Measurements from ENCODE around the gene KLHL40.

Gene KLHL40

DNA sequence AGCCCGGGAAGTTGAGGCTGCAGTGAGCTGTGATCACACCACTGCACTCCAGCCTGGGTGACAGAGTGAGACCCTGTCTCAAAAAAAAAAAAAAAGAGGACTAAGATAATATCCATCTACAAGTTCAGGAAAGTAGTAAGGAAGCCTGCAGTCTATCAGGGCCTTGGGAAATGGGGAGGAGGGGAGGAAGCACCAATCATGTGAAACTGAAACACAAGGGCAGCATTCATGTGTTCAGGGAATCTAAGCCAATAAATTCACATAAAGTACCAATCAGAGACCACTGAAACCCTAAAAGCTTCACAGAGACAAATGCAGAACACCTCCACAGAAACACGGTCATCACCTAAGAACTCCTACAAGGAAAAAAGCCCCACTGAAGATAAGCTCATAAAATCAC is 40.1 kb downstream of the KLHL40 start:
- no peak for DNase-seq (ENCODE audit: low read depth)

DNA sequence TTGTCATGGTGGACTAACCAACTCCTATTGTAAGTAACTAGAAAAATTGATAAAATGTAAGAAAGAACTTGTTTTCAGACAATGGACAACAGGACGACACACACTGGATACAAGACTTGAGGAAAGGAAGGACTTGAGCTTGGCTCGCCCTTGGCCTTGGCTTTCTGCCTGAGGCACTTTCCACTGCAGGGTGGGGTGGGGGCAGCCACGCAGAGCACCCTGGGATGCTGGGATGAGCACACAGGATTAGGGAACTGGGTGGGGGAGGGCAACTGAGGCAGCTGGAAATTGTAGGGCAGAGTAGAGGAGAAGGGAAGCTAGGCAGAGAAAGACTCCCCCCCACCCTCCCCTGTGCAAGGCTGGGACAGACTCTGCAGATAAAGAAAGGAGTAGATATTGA is 42.7 kb downstream of the KLHL40 start:
- no peak for DNase-seq (ENCODE audit: low read depth)

DNA sequence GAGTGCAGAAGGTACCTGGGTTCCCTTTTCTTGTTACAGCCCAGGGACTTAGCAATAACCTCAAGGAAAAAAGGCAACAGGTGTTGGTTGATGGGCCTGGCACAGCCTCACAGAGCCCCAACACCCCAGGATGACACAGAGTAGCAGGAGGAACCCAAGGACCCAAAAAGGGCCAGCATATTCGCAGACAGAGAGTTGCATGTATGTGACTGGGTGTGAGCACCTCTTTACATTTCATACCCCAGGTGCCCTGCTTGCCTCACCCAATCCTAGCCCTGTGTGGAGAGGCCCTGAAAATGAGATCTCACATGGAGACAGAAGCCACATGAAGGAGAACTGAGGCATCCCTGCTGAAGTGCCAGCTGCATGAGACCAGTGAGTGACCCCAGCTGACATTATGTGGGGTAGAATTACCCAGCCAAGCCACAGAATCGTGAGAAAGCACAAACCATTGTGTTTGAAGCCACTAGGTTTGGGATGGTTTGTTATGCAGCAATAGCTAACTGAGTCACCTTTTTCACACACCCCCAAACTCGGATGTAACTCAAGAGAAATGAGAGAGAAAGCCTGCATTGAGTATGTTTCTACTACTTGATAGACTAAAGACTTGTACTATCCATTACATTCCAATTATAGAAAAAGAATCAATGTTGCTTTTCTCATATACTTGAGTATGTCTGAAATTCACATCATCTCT is 43.5 kb downstream of the KLHL40 start:
- no peak for DNase-seq (ENCODE audit: low read depth)

DNA sequence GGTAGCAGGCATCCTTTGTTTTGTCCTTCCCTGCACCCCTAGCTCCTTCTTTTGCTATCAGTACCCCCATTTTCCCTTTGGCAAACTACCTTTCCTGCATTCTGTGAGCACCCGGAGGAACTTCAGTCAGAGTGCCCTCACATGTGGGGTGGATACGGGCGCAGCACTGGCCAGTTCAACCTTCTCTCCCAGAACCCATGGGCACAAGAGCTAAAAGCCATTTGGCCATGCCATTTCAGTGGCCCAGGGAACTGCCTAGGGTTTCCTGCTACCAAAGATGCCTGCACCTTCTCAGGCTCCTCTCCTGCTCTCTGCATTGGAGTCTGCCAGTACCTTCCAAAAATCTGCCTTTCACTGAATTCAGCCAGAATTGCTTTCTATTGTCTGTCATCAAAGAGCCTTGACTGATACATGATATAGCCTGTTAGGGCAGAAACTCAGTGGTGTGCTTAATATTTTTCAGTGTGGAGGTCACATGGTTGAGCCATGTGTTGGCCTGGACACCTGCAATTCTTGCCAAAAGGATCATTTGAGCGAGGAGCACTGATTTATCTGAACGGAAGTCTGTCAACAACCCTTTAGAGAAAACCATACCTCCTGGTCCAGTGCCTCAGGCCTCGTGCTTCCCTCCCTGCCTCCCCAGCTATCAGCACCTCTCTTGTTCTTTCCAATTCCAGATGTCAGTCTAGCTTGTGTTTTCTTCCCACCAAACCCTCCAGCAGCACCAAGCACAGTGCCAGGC is 44.2 kb downstream of the KLHL40 start:
- no peak for DNase-seq (ENCODE audit: low read depth)

DNA sequence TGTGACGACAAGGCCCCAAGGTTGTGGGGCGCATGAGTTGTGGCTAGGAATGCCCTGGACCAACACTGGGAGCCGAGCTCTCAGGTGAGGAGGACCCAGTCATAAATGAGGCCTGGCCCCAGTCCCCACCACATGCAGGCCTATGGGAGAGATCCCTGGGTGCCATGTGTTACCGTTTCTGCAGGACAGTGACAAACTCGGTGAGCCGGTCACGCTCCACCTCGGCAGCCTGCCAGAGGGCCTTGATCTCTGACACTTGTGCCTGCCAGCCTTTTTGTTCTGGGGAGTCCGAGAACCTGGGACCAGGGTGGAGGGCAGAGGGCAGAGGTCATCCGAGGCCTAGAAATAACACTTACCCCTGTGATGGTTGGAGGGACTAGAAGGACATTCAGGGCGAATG is 45.0 kb downstream of the KLHL40 start:
- DNase-seq (ENCODE audit: low read depth): no peak

DNA sequence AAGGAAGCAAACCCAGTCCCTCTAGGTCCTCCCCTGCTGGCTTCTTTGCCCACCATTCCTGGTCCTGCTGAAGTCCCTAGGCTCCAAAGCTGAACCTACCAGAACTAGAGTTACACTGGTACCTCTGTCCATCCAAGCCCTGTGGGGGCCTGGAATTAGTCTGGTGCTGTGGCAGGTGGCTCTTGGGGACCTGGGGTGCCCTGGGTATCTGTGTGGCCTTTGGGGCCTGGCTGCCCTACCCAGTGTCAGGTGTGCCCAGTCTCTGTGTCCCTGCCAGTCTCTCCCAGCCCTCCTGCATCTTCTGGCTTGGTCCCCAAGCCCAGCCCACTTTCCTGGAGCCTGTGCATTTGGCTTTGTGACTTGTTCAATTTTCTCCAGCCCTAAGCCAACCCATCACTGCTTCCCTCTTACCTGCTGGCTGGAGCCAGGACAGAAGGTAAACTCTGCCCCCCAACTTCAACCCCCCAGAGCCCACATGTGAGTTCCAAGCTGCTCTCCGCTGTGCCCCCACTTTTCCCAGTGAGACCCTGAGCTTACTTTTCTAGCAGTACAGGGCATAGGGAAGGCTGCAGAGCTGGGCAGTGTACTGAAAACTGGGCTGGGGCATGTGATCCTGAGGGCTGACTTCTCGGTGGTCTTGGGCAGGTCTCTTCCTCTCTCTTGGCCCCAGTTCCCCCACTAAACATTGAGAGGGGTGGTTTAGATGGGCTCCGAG is 45.5 kb downstream of the KLHL40 start:
- DNase-seq (ENCODE audit: low read depth): no peak

DNA sequence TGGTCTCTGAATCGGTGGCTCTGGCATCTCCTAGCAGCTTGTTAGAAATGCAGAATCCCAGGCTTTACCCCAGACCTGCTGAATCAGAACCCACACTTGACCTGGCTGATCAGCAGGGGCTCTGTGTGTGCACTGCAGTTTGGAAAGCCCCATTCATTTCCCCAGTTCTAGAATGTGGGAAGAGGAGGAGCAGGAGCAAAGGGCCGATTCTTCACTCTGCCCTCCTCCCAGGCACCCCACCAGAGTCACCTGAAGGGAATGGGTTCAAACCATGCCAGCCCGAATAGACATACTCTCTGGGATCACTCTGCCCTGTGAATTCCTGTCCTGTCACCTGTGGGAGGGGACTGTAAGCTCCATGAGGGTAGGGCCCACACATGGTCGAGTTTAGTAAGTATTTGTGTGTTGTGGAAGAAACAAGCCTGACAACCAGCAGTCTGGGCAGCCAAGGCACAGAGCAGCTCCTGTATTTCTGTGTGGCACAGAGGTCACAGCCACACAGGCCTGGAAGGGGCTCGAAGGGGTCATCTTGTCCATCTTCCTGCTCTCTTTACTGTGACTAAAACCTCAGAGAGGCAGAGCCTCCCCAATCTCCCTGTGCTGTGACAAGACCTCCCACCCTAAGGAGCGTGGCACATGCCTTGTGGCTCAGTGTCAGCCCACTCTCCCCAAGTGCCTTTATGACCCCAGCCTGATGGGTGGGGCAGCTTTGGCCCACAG is 46.3 kb downstream of the KLHL40 start:
- no peak for DNase-seq (ENCODE audit: low read depth)

DNA sequence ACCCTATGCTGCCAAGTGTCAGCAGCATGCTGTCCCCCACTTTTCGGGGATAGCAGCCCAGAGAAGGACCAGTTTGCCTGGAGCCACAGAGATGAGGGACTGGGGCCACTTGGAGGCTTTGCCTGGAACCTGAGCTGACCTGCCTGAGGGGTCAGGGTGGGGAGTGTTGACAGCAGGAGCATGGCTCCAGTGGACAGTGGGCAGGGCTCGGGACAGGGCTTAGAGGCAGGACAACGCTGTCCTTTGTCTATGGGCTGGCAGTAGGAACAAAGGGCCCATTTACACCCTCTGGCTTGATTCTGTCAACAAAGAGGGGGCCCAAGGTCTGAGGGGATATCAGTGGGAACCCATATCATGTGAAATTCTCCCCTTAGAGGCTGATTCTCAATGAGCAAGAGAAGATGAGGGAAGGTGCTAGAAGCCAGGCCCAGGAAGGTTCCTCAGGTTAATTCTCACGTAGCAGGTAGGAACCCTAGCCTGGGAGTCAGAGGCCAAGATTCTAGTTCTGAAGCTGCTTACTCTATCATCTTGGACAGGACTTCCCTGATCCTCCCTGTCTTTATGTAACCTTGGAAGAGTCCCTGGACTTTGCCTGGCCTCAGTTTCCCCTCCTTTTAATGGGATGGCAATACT is 47.0 kb downstream of the KLHL40 start:
- DNase-seq (ENCODE audit: low read depth): no peak

DNA sequence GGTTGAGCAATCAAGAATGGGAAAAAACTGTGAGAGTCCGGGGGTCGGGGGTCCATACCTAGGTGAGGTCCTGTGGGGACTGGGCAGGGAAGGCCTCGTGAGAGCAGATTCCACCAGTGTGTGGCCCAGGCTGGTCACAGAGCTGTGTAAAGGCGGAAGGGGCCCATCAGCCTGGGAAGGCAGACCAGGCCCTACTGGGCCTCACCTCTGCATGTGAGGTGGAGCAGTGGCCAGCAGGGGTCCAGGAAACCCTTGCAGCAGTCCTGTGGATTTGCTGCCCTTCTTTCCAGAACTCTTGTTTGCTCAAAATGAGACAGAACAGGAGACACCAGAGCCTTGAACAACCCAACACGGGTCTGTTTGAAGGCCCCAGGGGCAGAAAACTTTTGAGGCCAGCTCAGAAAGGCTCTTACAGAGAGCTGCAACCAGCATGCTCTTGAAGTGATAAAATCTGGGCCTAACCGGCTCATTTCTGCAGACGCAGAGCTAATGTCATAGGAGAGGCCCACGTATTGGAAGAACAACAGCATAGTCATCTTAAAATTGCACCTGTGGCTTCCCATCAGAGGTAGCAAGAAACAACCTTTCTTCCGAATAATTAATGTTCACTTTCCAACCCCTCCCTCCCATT is 47.6 kb downstream of the KLHL40 start:
- DNase-seq (ENCODE audit: low read depth): no peak

DNA sequence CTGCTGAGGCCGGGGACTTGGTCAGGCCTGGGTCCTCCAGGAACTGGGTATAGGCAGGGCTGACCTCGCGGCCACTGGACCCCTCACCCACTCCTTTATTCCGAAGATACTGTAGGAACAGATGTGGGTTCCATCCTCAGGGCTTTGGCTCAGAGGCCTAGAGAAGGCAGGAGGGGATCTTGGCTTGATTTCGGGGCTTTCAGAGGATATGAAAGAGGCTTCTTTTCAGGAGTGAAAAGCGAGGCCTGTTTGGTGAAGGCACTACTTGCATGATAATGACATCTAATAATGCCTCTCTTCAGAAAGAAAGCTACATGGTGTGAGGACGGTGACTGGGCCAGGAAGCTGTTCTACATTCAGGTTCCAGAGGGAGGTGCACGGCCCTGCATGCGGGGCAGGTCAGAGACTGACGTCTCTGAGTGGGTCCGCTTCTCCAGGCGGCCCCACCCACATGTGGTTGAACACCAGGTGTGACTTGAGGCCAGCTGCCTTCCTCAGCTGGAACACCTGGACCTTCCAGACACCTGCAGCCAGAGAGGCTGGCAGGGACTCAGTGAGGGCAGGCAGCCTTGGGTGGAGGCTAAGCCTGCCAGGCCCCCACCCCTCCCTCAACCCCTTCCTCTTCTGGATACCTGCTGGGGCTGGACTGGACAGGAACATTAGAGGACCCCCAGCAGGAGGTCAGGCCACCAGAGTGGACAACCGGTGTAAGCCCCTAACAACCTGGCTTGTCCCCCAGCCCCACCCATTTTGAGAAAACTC is 48.3 kb downstream of the KLHL40 start:
- no peak for DNase-seq (ENCODE audit: low read depth)

DNA sequence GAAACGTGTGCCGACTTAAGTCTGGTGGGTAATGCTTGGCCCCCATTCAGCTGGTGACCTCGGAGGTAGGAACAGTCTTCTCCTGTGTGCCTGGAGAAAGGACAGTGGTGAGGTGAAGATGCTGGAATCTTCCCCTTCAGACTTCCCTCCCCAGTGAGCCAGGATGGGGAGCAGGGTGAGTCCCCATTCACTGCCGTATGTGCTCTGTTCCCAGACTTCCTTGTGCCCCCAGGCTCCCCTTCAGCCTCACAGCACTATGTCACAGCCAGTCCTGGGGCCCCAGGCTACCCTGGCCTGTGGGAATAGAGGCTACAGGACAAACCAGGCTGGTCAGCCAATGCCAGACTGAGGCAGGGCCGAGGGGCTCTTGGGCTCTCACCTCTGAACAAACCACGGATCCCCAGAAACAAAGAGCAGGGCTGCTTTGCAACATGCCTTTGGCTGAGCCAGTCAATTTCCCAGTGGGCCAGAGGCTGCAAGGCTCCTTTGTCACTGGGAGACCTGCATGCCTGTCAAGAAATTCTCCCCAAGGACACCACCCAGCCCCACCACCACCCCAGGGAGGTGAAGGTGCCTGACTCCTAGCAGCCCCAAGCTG is 49.0 kb downstream of the KLHL40 start:
- no peak for DNase-seq (ENCODE audit: low read depth)

DNA sequence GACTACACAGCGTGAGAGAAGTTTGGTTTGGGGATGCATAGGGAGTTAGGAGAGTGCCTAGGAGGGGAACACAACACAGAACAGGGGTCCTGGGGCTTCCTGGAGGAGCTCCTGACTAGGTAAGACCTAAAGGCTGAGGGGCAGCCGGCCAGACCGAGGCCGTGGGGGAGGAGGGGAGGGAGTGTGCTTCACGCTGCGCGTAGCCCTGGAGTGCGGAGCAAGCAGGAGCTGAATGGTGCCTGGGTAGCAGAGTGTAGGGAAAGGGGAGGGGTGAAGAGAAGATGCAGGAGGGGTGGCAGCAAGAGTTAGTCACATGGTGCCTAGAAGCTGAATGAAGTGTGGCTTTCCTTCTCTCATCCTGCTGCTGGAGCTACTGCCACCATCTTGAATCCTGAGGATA is 49.7 kb downstream of the KLHL40 start:
- DNase-seq (ENCODE audit: low read depth): no peak

DNA sequence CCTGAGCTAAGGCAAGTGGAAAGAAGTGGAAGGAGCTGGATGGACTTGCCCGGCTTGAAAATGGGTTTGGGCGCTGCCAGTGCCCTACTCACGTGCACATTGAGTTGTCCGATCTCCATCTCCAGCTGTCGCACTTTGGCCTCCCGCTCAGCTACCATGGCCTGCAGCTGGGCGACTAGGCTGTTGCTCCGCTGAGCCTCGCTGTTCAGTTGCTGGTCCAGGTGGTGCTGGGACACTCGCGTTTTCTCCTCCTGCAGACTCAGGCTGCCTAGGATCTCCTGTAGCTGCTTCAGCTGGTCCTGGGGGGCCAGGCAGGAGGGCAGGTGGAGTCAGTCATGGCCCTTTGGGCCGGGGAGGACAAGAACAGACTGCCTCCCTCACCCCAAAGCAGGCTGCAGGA is 50.3 kb downstream of the KLHL40 start:
- DNase-seq (ENCODE audit: low read depth): no peak

DNA sequence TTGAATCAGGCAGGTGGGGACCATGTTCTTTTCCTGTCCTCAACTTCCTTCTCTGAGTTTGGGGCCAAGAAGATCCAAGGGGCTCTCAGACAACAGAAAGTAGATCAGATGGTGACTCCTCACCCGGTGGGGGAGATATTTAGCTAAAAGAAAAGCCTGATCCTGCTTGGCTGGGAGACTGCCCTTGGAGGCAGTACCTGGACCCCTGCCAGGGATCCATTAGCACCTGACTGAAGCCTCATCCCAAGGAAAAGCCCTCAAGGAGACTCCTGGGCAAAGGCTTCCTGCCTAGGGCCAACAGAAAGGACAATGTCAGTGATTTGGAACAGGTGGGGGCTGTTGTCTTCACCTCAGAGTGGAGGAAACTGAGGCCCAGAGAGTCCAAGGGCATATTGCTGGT is 50.7 kb downstream of the KLHL40 start:
- DNase-seq (ENCODE audit: low read depth): no peak

DNA sequence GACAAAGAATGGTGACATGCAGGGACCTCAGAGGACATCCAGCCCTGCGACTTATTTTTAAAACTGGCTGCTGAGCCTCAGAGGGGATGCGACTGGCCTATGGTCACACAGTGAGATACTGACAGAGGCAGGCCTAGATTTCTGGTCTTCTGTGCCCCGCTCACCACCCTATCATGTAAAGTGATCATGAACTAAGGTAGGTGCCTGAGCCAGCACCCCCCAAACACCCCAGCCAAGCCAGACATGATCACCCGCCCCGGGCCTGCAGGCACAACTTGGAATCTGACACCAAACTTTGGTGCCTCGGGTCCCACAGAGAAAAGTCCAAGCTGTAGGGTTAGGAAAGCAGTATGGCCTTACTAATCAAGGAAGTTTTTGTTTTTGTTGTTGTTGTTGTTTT is 51.2 kb downstream of the KLHL40 start:
- DNase-seq (ENCODE audit: low read depth): no peak

DNA sequence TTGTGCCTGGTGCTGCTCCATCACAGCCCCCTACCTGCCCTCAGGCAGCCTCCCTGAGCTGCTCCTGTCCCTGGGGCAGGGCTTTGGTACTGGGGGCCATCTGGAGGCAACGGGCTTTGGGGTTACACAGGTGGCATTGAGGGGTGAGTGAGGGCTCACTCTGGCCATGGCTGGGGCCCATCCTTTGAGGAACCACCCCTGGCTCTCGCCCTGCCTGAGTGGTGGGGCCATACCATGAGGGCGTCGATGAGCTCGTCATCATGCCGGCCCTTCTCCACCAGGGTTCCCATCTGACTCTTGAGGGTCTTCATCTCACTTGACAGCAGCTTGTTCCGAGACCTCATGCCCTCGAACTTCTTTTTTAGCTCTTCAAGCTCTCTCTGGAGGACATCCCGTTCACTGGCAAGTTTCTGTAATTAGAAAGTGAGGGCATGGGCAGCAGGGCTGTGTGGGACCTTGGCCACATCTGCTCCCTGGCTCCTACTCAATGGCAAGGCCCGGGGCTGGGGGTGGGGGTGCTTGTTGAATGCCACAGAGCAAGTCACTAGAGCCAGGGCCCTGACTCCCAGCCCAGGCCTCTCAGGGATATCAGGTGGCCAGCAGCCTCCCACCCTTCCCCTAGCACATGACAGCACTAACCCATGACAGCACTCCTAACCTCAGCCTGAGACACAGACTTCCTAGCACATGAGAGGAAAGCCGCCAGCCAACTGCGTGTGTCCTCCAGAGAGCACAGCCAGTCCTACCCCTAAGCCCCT is 54.2 kb downstream of the KLHL40 start:
- no peak for DNase-seq (ENCODE audit: low read depth)

DNA sequence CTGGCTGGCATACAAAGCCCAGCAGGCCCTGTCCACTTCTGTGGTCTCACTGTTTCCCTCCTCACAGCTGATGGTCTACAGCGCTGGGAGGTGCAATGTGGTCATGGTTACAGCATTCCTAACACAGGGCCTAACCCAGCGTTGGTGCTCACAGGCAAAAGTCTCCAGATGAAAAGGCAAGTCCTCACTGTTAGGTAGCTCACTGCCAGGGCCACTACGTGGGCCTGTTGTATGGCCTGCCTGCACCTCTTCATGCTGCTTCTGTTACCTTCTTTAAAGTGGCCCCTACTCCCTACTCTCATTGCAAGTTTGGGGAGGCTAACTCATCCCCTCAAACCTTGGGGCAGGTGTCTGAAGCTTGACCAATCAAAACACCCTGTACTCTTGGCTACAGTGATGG is 56.5 kb downstream of the KLHL40 start:
- no peak for DNase-seq (ENCODE audit: low read depth)

Measured in activated T-cell treated with anti-CD3 and anti-CD28 coated beads for 24 hours (primary cell).